K562 (cell line): Measurements from ENCODE around the gene BLOC1S4. TPM values are rescaled to one million over a fixed set of nuclear protein-coding genes. Genes with fewer than 3 reads are reported as not detected.

Source experiments
- ATAC-seq: fragments of 200-7000 bp; cut with Tn5 transposase; 3 replicates; pipeline ENCODE4 v1.9.1; 2020; ENCODE audit warnings: moderate library complexity
- BruUV-seq: library from RNA; stranded (reverse); fragments of 400-500 nt; replicated peaks from 2 replicates; lab custom pipeline; 2021; lab: Mats Ljungman, UMichigan
- CTCF ChIA-PET: fragments of 300-600 bp; formaldehyde crosslinking; extraction: SDS; loops from one replicate; lab custom pipeline; 2021; ENCODE audit warnings: low intra/inter-chr PET ratio; lab: Yijun Ruan, JAX
- POLR2A ChIA-PET: fragments of 300-600, 350-650 bp; sonication (Branson Sonifier 250); formaldehyde crosslinking; extraction: SDS; loops from one replicate; lab custom pipeline; 2021; ENCODE audit warnings: antibody characterized with exemption, inconsistent platforms; lab: Yijun Ruan, JAX
- DNase-seq, 4 experiments: peaks; one replicate each; pipeline versions ENCODE4 v3.0.0 to v3.0.0-alpha.2; 2011 to 2018; ENCODE audit warnings: low spot score in 3 of 4, mixed read lengths in 3 of 4; ENCODE audit errors: extremely low read depth in 1 of 4
- FAIRE-seq: peaks from 2 replicates; lab custom pipeline; 2011; peaks lifted over from hg19 to GRCh38; lab: Jason Lieb, UNC
- H2AFZ ChIP-seq: 2 replicates; pipeline ENCODE4 v1.6.0; 2011; ENCODE audit warnings: low read depth, low read length, control low read depth, inconsistent platforms
- H3K27ac ChIP-seq: fragments of 200-600 bp; 3 replicates; pipeline ENCODE4 v1.8.0; 2011; ENCODE audit warnings: low read depth, mild to moderate bottlenecking, control low read depth, inconsistent platforms, low read length, moderate library complexity, mixed read lengths; ENCODE audit errors: extremely low read depth
- H3K27me3 ChIP-seq, 2 experiments: fragments of 300-600 bp in 1 of 2; 2 replicates in 1 of 2; 3 replicates in 1 of 2; pipeline versions ENCODE4 v1.6.0 to v1.8.0; 2011; ENCODE audit warnings: inconsistent platforms in 2 of 2, low read length in 2 of 2, mild to moderate bottlenecking in 1 of 2, mixed read lengths in 1 of 2, moderate library complexity in 1 of 2; ENCODE audit not compliant: control insufficient read depth in 2 of 2, insufficient read depth in 2 of 2
- H3K36me3 ChIP-seq: fragments of 300-600 bp; 3 replicates; pipeline ENCODE4 v1.8.0; 2011; ENCODE audit warnings: mild to moderate bottlenecking, low read length, inconsistent platforms; ENCODE audit not compliant: control insufficient read depth, insufficient read depth
- H3K4me1 ChIP-seq, 2 experiments: fragments of 200-600 bp in 1 of 2; replicated peaks in 1 of 2; 2 replicates in 1 of 2; 3 replicates in 1 of 2; pipeline versions ENCODE4 v1.5.1 to v1.8.0; 2011; ENCODE audit warnings: inconsistent platforms in 2 of 2, low read length in 2 of 2, mild to moderate bottlenecking in 1 of 2, mixed read lengths in 1 of 2, moderate library complexity in 1 of 2; ENCODE audit not compliant: control insufficient read depth in 2 of 2, insufficient read depth in 2 of 2
- H3K4me2 ChIP-seq: 2 replicates; pipeline ENCODE4 v1.6.1; 2011; ENCODE audit warnings: low read length, control low read depth, inconsistent platforms, mixed read lengths; ENCODE audit not compliant: insufficient read depth
- H3K4me3 ChIP-seq: fragments of 200-600 bp; sonication (generic), shearing (Covaris generic); 2 replicates; pipeline ENCODE4 v1.5.1; 2016; ENCODE audit warnings: control low read depth, inconsistent platforms
- H3K79me2 ChIP-seq: fragments of 200-600 bp; 3 replicates; pipeline ENCODE4 v1.8.0; 2011; ENCODE audit warnings: low read length, inconsistent platforms; ENCODE audit not compliant: control insufficient read depth, insufficient read depth
- H3K9ac ChIP-seq, 2 experiments: 2 replicates each; pipeline versions ENCODE4 v1.6.0 to v1.6.1; 2011; ENCODE audit warnings: low read depth in 2 of 2, low read length in 2 of 2, control low read depth in 1 of 2, inconsistent platforms in 1 of 2, mild to moderate bottlenecking in 1 of 2, mixed read lengths in 1 of 2; ENCODE audit not compliant: insufficient read depth in 1 of 2
- H3K9me1 ChIP-seq: one replicate; pipeline ENCODE4 v1.6.0; 2011; ENCODE audit warnings: inconsistent platforms, mild to moderate bottlenecking, low read length, moderate library complexity; ENCODE audit not compliant: control insufficient read depth, insufficient read depth
- H3K9me3 ChIP-seq: replicated peaks from 2 replicates; pipeline ENCODE4 v1.5.1; 2011; ENCODE audit warnings: low read depth, low read length, inconsistent platforms; ENCODE audit not compliant: control insufficient read depth, insufficient read depth
- H4K20me1 ChIP-seq: replicated peaks from 2 replicates; pipeline ENCODE4 v1.6.1; 2011; ENCODE audit warnings: low read length, inconsistent platforms, mixed read lengths; ENCODE audit not compliant: control insufficient read depth, insufficient read depth
- BCL6 ChIP-seq: fragments of 250-450 bp; sonication (Bioruptor Pico); IDR thresholded peaks from 2 replicates; pipeline ENCODE4 v1.4.0; 2020
- BCOR ChIP-seq: fragments of 450-650 bp; IDR thresholded peaks from 2 replicates; pipeline ENCODE4 v1.6.1; 2016
- CREB1 ChIP-seq, 2 experiments: sonication (generic) in 1 of 2; formaldehyde crosslinking in 1 of 2; IDR thresholded peaks; 2 replicates each; pipeline versions ENCODE4 v1.6.1 to v1.8.0; 2012 to 2022; ENCODE audit warnings: inconsistent platforms in 1 of 2, mild to moderate bottlenecking in 1 of 2, missing genetic modification reagents in 1 of 2, moderate library complexity in 1 of 2
- DACH1 ChIP-seq: fragments of 450-650 bp; IDR thresholded peaks from 2 replicates; pipeline ENCODE4 v1.6.1; 2018; ENCODE audit not compliant: partially characterized antibody
- FOXA3 ChIP-seq, 2 experiments: fragments of 450-650 bp in 1 of 2; sonication (generic) in 1 of 2; formaldehyde crosslinking; IDR thresholded peaks in 1 of 2; conservative IDR thresholded peaks in 1 of 2; 2 replicates each; pipeline versions ENCODE4 v1.4.0 to v1.8.0; 2020 to 2022; ENCODE audit warnings: mild to moderate bottlenecking in 2 of 2, missing genetic modification reagents in 1 of 2
- GTF2B ChIP-seq: IDR thresholded peaks from 2 replicates; pipeline ENCODE4 v1.6.1; 2011; ENCODE audit not compliant: insufficient read length; ENCODE audit errors: extremely low read depth
- HCFC1 ChIP-seq: IDR thresholded peaks from 2 replicates; pipeline ENCODE4 v1.6.1; 2012; ENCODE audit warnings: low read depth, low read length, improper control_type of control experiment
- HNRNPH1 ChIP-seq: fragments of 200-400 bp; formaldehyde crosslinking; optimal IDR thresholded peaks from 2 replicates; pipeline ENCODE3; 2017; ENCODE audit warnings: low read depth, mild to moderate bottlenecking, low read length, moderate library complexity
- KDM1A ChIP-seq, 2 experiments: fragments of 450-650 bp; IDR thresholded peaks; 2 replicates each; pipeline ENCODE4 v1.6.1; 2016; ENCODE audit warnings: mild to moderate bottlenecking in 2 of 2
- LCOR ChIP-seq: sonication (generic); formaldehyde crosslinking; IDR thresholded peaks from 2 replicates; pipeline ENCODE4 v1.8.0; 2022; ENCODE audit warnings: mild to moderate bottlenecking, missing genetic modification reagents
- PHB2 ChIP-seq: fragments of 450-650 bp; IDR thresholded peaks from 2 replicates; pipeline ENCODE4 v1.6.1; 2017; ENCODE audit warnings: low read depth
- TOE1 ChIP-seq, 2 experiments: fragments of 450-650 bp in 1 of 2; sonication (generic) in 1 of 2; formaldehyde crosslinking in 1 of 2; IDR thresholded peaks; 2 replicates each; pipeline versions ENCODE4 v1.7.1 to v1.8.0; 2016 to 2022; ENCODE audit warnings: borderline replicate concordance in 2 of 2, mild to moderate bottlenecking in 2 of 2, antibody characterized with exemption in 1 of 2, inconsistent platforms in 1 of 2, low read depth in 1 of 2, missing genetic modification reagents in 1 of 2, moderate library complexity in 1 of 2
- ZBED1 ChIP-seq: IDR thresholded peaks from 2 replicates; pipeline ENCODE4 v1.6.1; 2014
- ZC3H4 ChIP-seq: sonication (generic); formaldehyde crosslinking; IDR thresholded peaks from 2 replicates; pipeline ENCODE4 v1.9.0; 2021; ENCODE audit warnings: missing genetic modification reagents, borderline replicate concordance
- ZNF224 ChIP-seq: sonication (generic); formaldehyde crosslinking; IDR thresholded peaks from 2 replicates; pipeline ENCODE4 v1.8.0; 2022; ENCODE audit warnings: mild to moderate bottlenecking, missing genetic modification reagents
- ZNF586 ChIP-seq: fragments of 450-650 bp; formaldehyde crosslinking; conservative IDR thresholded peaks from 2 replicates; pipeline ENCODE4 v1.4.0; 2020; ENCODE audit warnings: mild to moderate bottlenecking, moderate library complexity
- WGBS: fragments of 100-300 bp; shearing (Covaris generic); methylation state at CpG from one replicate; pipeline ENCODE4 v1.1.6; 2016; ENCODE audit warnings: low coverage, mixed read lengths; ENCODE audit not compliant: insufficient coverage; ENCODE audit errors: missing lambda C conversion rate; 5-methylcytosine and 5-hydroxymethylcytosine counted together
- in situ Hi-C: fragments of 300-500 bp; cut with MboI; formaldehyde crosslinking; loops from 4 replicates; pipeline ENCODE4 v1.15.0; 2018; ENCODE audit warnings: inconsistent platforms, mixed read lengths
- intact Hi-C: fragments of 100-400 bp; cut with micrococcal nuclease; formaldehyde crosslinking; loops from 2 replicates; pipeline ENCODE4 v1.14.2; 2022
- polyA plus RNA-seq, 8 experiments: library from polyadenylated mRNA; depleted of rRNA in 4 of 8; stranded (reverse) in 5 of 8; unstranded in 3 of 8; fragments of >200 nt; fragmentation: Nextera tagmentation in 2 of 8; fragmentation: Illumina TruSeq in 1 of 8; extraction: Ambion mirVana in 2 of 8; extraction: Trizol in 1 of 8; gene quantifications; 2 replicates each; pipeline versions ENCODE4 v1.2.1 to v1.2.3, GENCODE V29; 2011 to 2014; ENCODE audit warnings: inconsistent platforms in 1 of 8, missing spikeins in 1 of 8
- total RNA-seq, 7 experiments: library from RNA; depleted of rRNA in 6 of 7; stranded (reverse); fragments of >200 nt in 6 of 7; fragmentation: Illumina TruSeq in 2 of 7; extraction: Trizol in 2 of 7; gene quantifications; 2 replicates each; pipeline versions ENCODE4 v1.2.1 to v1.2.3, GENCODE V29; 2011 to 2021; ENCODE audit warnings: low replicate concordance in 1 of 7
- TF ChIP-seq, protein P1 (sequence below): fragments of 250-450 bp; sonication (Bioruptor Pico); IDR thresholded peaks from 2 replicates; pipeline ENCODE4 v1.8.0; 2021; ENCODE audit warnings: mild to moderate bottlenecking, moderate library complexity
- TF ChIP-seq, protein P2 (sequence below): fragments of 250-450 bp; sonication (Bioruptor Pico); IDR thresholded peaks from 2 replicates; pipeline ENCODE4 v1.8.0; 2022; ENCODE audit warnings: inconsistent platforms

BLOC1S4 gene
- total and polyA plus RNA-seq, 9 of the 15 experiments (the other 6 are each of a cell fraction or from before 2014, with no cell fraction given): 3.1 to 31.6 (median 11.2) TPM

- peak in 2 of 4 experiments; percentile 49 to 58 for DNase-seq
- 0 out of 3 replicates have a peak, but pooled peaks have one; percentile 1 for ATAC-seq
- peaks cover 4% of the 10 kb centered on the region for H3K9me1 ChIP-seq
- 74% methylated on average over 27 of the region's 27 CpGs for WGBS
- H3K4me3 ChIP-seq: no peak overlapping the region
- H3K9me3 ChIP-seq: no peaks in the 10 kb centered on the region
- H3K4me2 ChIP-seq: peak overlapping the region; percentile 58
- intact Hi-C loops: loop anchor here (5.0 kb wide), 1 partner anchor 254 kb away; no protein-coding TSS in a partner anchor
- H3K27me3 ChIP-seq: no peaks in the 10 kb centered on the region
- no TSS peak for BruUV-seq
- no peaks in the 10 kb centered on the region for H3K79me2 ChIP-seq
- H3K27ac ChIP-seq: peak overlapping the region; percentile 93
- in situ Hi-C loops: no loop called here
- POLR2A ChIA-PET: interaction anchor here (0.5 to 2.4 kb wide), 7 partner anchors 16 to 251 kb away, joined by 3 to 12 read pairs (median 4); partner anchors contain the start of gene MRFAP1L1
- H3K36me3 ChIP-seq: no peaks in the 10 kb centered on the region
- FAIRE-seq: no peak
- CTCF ChIA-PET: no interaction called here
- no peaks in the 10 kb centered on the region for H4K20me1 ChIP-seq
- peak overlapping the region; percentile 87 for H2AFZ ChIP-seq
- peak overlapping the region; percentile 82 to 87 for H3K9ac ChIP-seq
- peaks cover 47 to 53% of the 10 kb centered on the region in 2 experiments for H3K4me1 ChIP-seq
- no peak for TF ChIP-seq FOXA3 (CRISPR knock-in tag; conservative IDR thresholded peaks at IDR 0.05 in 1 of 2, IDR thresholded peaks at IDR 0.05 in 1 of 2)
- TF ChIP-seq ZBED1: no peak
- no peak for TF ChIP-seq PHB2
- TF ChIP-seq HCFC1: no peak
- TF ChIP-seq GTF2B: no peak
- TF ChIP-seq ZNF224: no peak
- TF ChIP-seq ZC3H4 (CRISPR knock-in tag): no peak
- TF ChIP-seq DACH1: no peak
- TF ChIP-seq, protein P1, sequence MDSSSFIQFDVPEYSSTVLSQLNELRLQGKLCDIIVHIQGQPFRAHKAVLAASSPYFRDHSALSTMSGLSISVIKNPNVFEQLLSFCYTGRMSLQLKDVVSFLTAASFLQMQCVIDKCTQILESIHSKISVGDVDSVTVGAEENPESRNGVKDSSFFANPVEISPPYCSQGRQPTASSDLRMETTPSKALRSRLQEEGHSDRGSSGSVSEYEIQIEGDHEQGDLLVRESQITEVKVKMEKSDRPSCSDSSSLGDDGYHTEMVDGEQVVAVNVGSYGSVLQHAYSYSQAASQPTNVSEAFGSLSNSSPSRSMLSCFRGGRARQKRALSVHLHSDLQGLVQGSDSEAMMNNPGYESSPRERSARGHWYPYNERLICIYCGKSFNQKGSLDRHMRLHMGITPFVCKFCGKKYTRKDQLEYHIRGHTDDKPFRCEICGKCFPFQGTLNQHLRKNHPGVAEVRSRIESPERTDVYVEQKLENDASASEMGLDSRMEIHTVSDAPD (CRISPR knock-in tag): no peak
- no peak for TF ChIP-seq BCL6 (CRISPR knock-in tag)
- TF ChIP-seq ZNF586 (CRISPR knock-in tag): no peak
- peak; percentile 39 to 55; a peak in 1 of 4 replicates for TF ChIP-seq KDM1A (IDR thresholded peaks at IDR 0.05)
- no peak for TF ChIP-seq CREB1 (IDR thresholded peaks at IDR 0.05)
- 0 out of 2 replicates have a peak, but pooled peaks have one; percentile 10 for TF ChIP-seq CREB1 (CRISPR knock-in tag; IDR thresholded peaks at IDR 0.05)
- TF ChIP-seq BCOR: 0 out of 2 replicates have a peak, but pooled peaks have one; percentile 18
- no peak for TF ChIP-seq LCOR (CRISPR knock-in tag)
- TF ChIP-seq, protein P2, sequence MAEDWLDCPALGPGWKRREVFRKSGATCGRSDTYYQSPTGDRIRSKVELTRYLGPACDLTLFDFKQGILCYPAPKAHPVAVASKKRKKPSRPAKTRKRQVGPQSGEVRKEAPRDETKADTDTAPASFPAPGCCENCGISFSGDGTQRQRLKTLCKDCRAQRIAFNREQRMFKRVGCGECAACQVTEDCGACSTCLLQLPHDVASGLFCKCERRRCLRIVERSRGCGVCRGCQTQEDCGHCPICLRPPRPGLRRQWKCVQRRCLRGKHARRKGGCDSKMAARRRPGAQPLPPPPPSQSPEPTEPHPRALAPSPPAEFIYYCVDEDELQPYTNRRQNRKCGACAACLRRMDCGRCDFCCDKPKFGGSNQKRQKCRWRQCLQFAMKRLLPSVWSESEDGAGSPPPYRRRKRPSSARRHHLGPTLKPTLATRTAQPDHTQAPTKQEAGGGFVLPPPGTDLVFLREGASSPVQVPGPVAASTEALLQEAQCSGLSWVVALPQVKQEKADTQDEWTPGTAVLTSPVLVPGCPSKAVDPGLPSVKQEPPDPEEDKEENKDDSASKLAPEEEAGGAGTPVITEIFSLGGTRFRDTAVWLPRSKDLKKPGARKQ (CRISPR knock-in tag): peak; percentile 79; the same call in 1 of the 2 replicates
- no peak for TF ChIP-seq HNRNPH1
- TF ChIP-seq TOE1 (IDR thresholded peaks at IDR 0.05; ENCODE audit: borderline replicate concordance): no peak
- no peak for TF ChIP-seq TOE1 (CRISPR knock-in tag; IDR thresholded peaks at IDR 0.05; ENCODE audit: borderline replicate concordance, low read depth)
These were observed 17.6 kb downstream of the BLOC1S4 start for GRCh38 chr4:6733358-6734164.
